Myocyte (in vitro differentiated cells): ENCODE data around the gene AJAP1. TPM values are rescaled to one million over a fixed set of nuclear protein-coding genes. Genes with fewer than 3 reads are reported as not detected.

Experiments used
- DNase-seq: peaks from one replicate; pipeline ENCODE4 v3.0.0-alpha.2; 2012; ENCODE audit warnings: low read depth
- total RNA-seq: library from RNA; depleted of rRNA; stranded (reverse); fragments of >200 nt; gene quantifications from 2 replicates; pipeline ENCODE4 v1.2.3, GENCODE V29; 2014

AJAP1 gene
- total RNA-seq, 1 donor from 2014 or later, result not detected

GRCh38 chr1:4768553-4768952 is 114.1 kb downstream of the AJAP1 start:
- no peak for DNase-seq

- DNase-seq, result no peak
Measured at GRCh38 chr1:4769516-4770280, 115.3 kb downstream of the AJAP1 start.

GRCh38 chr1:4770713-4771112 is 116.3 kb downstream of the AJAP1 start:
- no peak for DNase-seq

GRCh38 chr1:4771267-4771666 is 116.9 kb downstream of the AJAP1 start:
- no peak for DNase-seq

GRCh38 chr1:4771721-4772120 is 117.3 kb downstream of the AJAP1 start:
- no peak for DNase-seq

GRCh38 chr1:4772294-4773010 is 118.0 kb downstream of the AJAP1 start:
- no peak for DNase-seq

GRCh38 chr1:4773226-4773625 is 118.8 kb downstream of the AJAP1 start:
- no peak for DNase-seq

- DNase-seq, result no peak
Measured at GRCh38 chr1:4775506-4775905, 121.1 kb downstream of the AJAP1 start.

GRCh38 chr1:4778056-4778455 is 123.6 kb downstream of the AJAP1 start:
- DNase-seq, result no peak

- DNase-seq, result no peak
Measured at GRCh38 chr1:4781646-4782045, 127.2 kb downstream of the AJAP1 start.

- no peak for DNase-seq
Measured at GRCh38 chr1:4784761-4785160, 130.4 kb downstream of the AJAP1 start.

GRCh38 chr1:4786055-4786454 is 131.6 kb downstream of the AJAP1 start:
- DNase-seq, result no peak

GRCh38 chr1:4787551-4787950 is 133.1 kb downstream of the AJAP1 start:
- DNase-seq, result no peak

- DNase-seq, result no peak
Measured at GRCh38 chr1:4792565-4792964, 138.2 kb downstream of the AJAP1 start.

GRCh38 chr1:4794020-4794780 is 139.8 kb downstream of the AJAP1 start:
- no peak for DNase-seq

- no peak for DNase-seq
Measured at GRCh38 chr1:4796161-4797015, 142.0 kb downstream of the AJAP1 start.

- DNase-seq, result no peak
Measured at GRCh38 chr1:4797016-4797410, 142.6 kb downstream of the AJAP1 start.

- no peak for DNase-seq
Measured at GRCh38 chr1:4797429-4797828, 143.0 kb downstream of the AJAP1 start.

GRCh38 chr1:4801192-4801924 is 146.9 kb downstream of the AJAP1 start:
- no peak for DNase-seq

GRCh38 chr1:4802024-4802423 is 147.6 kb downstream of the AJAP1 start:
- no peak for DNase-seq
